GM19438 (cell line): ENCODE data around the gene KCNMA1.
A peak's percentile ranks its signal among the peaks of the same experiment; 100 is the strongest.

Source experiments
- ATAC-seq: cut with Tn5 transposase; IDR thresholded peaks from one replicate; pipeline ENCODE4 v1.9.1; 2021; ENCODE audit warnings: low read depth; ENCODE audit not compliant: unreplicated experiment

Gene KCNMA1

GRCh38 chr10:76911184-76911583, 726.4 kb downstream of the KCNMA1 start:
- no peak for ATAC-seq

- no peak for ATAC-seq
These were observed 727.2 kb downstream of the KCNMA1 start for GRCh38 chr10:76910184-76910962.

GRCh38 chr10:76906256-76906655, 731.4 kb downstream of the KCNMA1 start:
- ATAC-seq: no peak

- ATAC-seq: no peak
These were observed 732.4 kb downstream of the KCNMA1 start for GRCh38 chr10:76905251-76905650.

- ATAC-seq: no peak
These were observed 734.1 kb downstream of the KCNMA1 start for GRCh38 chr10:76903387-76903945.

- peak; percentile 62 for ATAC-seq
These were observed 734.7 kb downstream of the KCNMA1 start for GRCh38 chr10:76902949-76903348.

- no peak for ATAC-seq
These were observed 735.9 kb downstream of the KCNMA1 start for GRCh38 chr10:76901701-76902100.

GRCh38 chr10:76899490-76899889, 738.1 kb downstream of the KCNMA1 start:
- no peak for ATAC-seq

- no peak for ATAC-seq
These were observed 744.7 kb downstream of the KCNMA1 start for GRCh38 chr10:76892766-76893479.

GRCh38 chr10:76887223-76888010, 750.2 kb downstream of the KCNMA1 start:
- no peak for ATAC-seq

GRCh38 chr10:76885816-76886215, 751.8 kb downstream of the KCNMA1 start:
- no peak for ATAC-seq

GRCh38 chr10:76884673-76885275, 752.8 kb downstream of the KCNMA1 start:
- ATAC-seq: no peak

- no peak for ATAC-seq
These were observed 754.0 kb downstream of the KCNMA1 start for GRCh38 chr10:76883596-76883995.

GRCh38 chr10:76882796-76883195, 754.8 kb downstream of the KCNMA1 start:
- ATAC-seq: no peak

- peak; percentile 60 for ATAC-seq
These were observed 755.4 kb downstream of the KCNMA1 start for GRCh38 chr10:76882245-76882644.

- ATAC-seq: peak; percentile 61
These were observed 756.0 kb downstream of the KCNMA1 start for GRCh38 chr10:76881477-76882220.

GRCh38 chr10:76880931-76881330, 756.7 kb downstream of the KCNMA1 start:
- ATAC-seq: no peak

- ATAC-seq: no peak
These were observed 758.3 kb downstream of the KCNMA1 start for GRCh38 chr10:76879116-76879913.

GRCh38 chr10:76878514-76878913, 759.1 kb downstream of the KCNMA1 start:
- ATAC-seq: no peak
